DOHH2 (cell line): ENCODE results near the gene GRB7.

Source experiments
- H3F3A ChIP-seq: fragments of 200-600 bp; sonication (generic), shearing (Covaris generic); 2 replicates; pipeline ENCODE4 v1.6.0; 2016; ENCODE audit warnings: antibody characterized with exemption, mild to moderate bottlenecking; ENCODE audit not compliant: control insufficient read depth, insufficient read depth
- H3K27ac ChIP-seq: fragments of 200-600 bp; sonication (generic); 2 replicates; pipeline ENCODE4 v1.5.1; 2014; ENCODE audit warnings: low read depth, mild to moderate bottlenecking, low read length, moderate library complexity
- H3K27me3 ChIP-seq: fragments of 200-600 bp; sonication (generic); 2 replicates; pipeline ENCODE4 v1.6.1; 2014; ENCODE audit warnings: mild to moderate bottlenecking, low read length, mixed read lengths; ENCODE audit not compliant: control insufficient read depth
- H3K36me3 ChIP-seq: fragments of 200-600 bp; sonication (generic); 2 replicates; pipeline ENCODE4 v1.6.1; 2014; ENCODE audit warnings: mild to moderate bottlenecking, low read length, moderate library complexity, mixed read lengths; ENCODE audit not compliant: control insufficient read depth
- H3K4me1 ChIP-seq: fragments of 200-600 bp; sonication (generic); 2 replicates; pipeline ENCODE4 v1.6.1; 2014; ENCODE audit warnings: mild to moderate bottlenecking, low read length, mixed read lengths; ENCODE audit not compliant: control insufficient read depth
- H3K4me2 ChIP-seq: fragments of 200-600 bp; sonication (generic); 2 replicates; pipeline ENCODE4 v1.6.0; 2014; ENCODE audit warnings: mild to moderate bottlenecking, low read length, moderate library complexity
- H3K4me3 ChIP-seq: fragments of 200-600 bp; sonication (generic); 2 replicates; pipeline ENCODE4 v1.5.1; 2014; ENCODE audit warnings: mild to moderate bottlenecking, low read length, mixed read lengths
- H3K79me2 ChIP-seq: fragments of 200-600 bp; sonication (generic); 2 replicates; pipeline ENCODE4 v1.6.1; 2014; ENCODE audit warnings: mild to moderate bottlenecking, low read length, mixed read lengths; ENCODE audit not compliant: control insufficient read depth
- H3K9me2 ChIP-seq: fragments of 200-600 bp; sonication (generic); replicated peaks from 2 replicates; pipeline ENCODE4 v1.6.1; 2014; ENCODE audit warnings: mild to moderate bottlenecking, low read length, mixed read lengths; ENCODE audit not compliant: control insufficient read depth
- H3K9me3 ChIP-seq: fragments of 200-600 bp; sonication (generic); 2 replicates; pipeline ENCODE4 v1.6.1; 2014; ENCODE audit warnings: antibody characterized with exemption, low read length, mixed read lengths; ENCODE audit not compliant: control insufficient read depth, insufficient read depth
- H4K20me1 ChIP-seq: fragments of 200-600 bp; sonication (generic); 2 replicates; pipeline ENCODE4 v1.6.0; 2014; ENCODE audit warnings: low read depth, mild to moderate bottlenecking, antibody characterized with exemption, low read length, moderate library complexity; ENCODE audit not compliant: control insufficient read depth, insufficient read depth
- EZH2phosphoT487 ChIP-seq: fragments of 200-600 bp; sonication (generic); IDR thresholded peaks from 2 replicates; pipeline ENCODE4 v1.6.1; 2017; ENCODE audit warnings: borderline replicate concordance, mild to moderate bottlenecking, antibody characterized with exemption, low read length, moderate library complexity, mixed read lengths
- TF ChIP-seq, protein P1 (sequence below): fragments of 200-600 bp; sonication (generic); IDR thresholded peaks from one replicate; pipeline ENCODE4 v1.5.1; 2014; ENCODE audit warnings: antibody characterized with exemption, mild to moderate bottlenecking, low read depth, low read length; ENCODE audit not compliant: poor library complexity, severe bottlenecking

GRB7 gene

DNA sequence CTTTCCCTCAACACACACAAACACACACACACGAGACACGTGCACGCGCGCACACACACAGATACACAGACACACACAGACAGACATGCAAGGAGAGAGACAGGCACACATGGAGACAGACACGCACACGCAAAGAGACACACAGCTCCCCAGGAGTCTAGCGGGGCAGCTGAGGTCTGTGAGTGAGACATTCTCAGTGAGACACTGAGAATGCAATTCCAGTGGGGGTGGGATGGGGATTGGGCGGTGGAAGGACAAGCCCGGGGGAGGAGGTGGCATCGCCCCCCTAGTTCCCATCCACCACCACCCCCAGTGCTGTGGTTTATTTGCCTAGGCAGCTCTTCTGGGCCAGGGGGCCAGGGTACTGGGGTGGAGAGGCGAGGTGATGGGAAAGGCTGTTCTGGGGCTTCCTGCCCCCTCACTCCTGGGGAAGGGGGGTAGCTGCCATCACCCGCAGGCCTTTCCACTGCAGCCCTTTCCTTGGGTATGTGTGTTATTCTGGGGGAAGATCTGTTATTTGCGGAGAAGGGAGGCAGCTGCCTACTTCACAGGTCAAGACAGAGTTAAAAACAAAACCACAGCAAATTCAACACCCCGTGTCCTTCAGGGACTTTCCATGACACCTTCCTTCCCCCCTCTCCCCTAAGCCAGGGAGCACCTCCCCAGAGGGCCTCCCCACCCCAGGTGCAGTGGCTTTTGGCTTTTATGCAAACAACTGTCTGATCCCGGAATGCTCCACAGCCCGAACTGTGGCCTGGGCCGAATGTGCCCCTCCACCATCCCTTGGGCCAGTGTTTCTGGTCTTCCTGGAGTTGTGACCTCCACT is 18.0 kb downstream of the GRB7 start:
- Histone ChIP-seq H3K36me3 (peaks cover 31% of the 10 kb centered on the region), H3K4me3 (peak overlapping the region; percentile 78), H4K20me1 (no peaks in the 10 kb centered on the region), H3K9me3 (no peaks in the 10 kb centered on the region), H3K27ac (peak overlapping the region; percentile 100), H3K4me2 (peak overlapping the region; percentile 98), H3F3A (peaks cover 59% of the 10 kb centered on the region), H3K79me2 (peaks cover 20% of the 10 kb centered on the region), H3K9me2 (no peaks in the 10 kb centered on the region), H3K27me3 (no peaks in the 10 kb centered on the region), H3K4me1 (peaks cover 78% of the 10 kb centered on the region)
- no peak for TF ChIP-seq EZH2phosphoT487
- TF ChIP-seq, protein P1, sequence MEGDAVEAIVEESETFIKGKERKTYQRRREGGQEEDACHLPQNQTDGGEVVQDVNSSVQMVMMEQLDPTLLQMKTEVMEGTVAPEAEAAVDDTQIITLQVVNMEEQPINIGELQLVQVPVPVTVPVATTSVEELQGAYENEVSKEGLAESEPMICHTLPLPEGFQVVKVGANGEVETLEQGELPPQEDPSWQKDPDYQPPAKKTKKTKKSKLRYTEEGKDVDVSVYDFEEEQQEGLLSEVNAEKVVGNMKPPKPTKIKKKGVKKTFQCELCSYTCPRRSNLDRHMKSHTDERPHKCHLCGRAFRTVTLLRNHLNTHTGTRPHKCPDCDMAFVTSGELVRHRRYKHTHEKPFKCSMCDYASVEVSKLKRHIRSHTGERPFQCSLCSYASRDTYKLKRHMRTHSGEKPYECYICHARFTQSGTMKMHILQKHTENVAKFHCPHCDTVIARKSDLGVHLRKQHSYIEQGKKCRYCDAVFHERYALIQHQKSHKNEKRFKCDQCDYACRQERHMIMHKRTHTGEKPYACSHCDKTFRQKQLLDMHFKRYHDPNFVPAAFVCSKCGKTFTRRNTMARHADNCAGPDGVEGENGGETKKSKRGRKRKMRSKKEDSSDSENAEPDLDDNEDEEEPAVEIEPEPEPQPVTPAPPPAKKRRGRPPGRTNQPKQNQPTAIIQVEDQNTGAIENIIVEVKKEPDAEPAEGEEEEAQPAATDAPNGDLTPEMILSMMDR: no peak

DNA sequence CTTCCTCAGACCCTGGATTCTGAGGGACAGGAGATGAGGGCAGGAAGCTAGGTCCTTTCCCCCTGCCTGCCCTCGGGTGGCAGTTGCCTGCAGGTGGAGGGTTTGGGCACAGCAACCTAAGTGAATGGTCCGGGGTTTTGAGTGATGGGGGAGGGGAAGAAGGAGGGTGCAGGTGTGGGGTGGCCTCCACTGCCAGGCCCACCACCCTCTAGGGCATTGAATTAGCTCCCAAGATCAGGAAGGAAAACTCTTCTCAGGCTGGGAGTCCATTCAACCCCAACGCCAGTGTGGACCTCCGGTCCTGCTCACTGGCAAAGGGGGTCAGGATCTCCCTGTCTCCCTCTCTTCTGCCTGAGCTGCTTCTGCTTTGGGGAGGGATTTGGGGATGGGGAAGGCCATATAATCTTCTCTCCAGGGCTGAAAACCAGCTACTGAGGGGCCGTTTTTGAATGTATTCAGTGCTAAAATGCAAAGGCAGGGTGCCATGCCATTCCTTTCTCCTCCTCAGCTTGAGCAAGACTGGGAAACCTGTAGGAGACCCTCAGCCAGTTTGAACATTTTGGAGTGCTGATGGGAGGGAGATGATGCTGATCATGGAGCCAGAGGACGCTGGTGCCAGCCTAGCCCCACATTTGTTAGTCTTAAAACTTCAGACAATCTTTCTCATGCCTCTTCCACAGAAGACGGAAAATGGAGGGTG is 18.8 kb downstream of the GRB7 start:
- peaks cover 37% of the 10 kb centered on the region for H3K36me3 ChIP-seq
- peaks cover 84% of the 10 kb centered on the region for H3K4me1 ChIP-seq
- no peaks in the 10 kb centered on the region for H3K27me3 ChIP-seq
- peak overlapping the region; percentile 100 for H3K27ac ChIP-seq
- H3K4me3 ChIP-seq: peak overlapping the region; percentile 78
- H3K9me3 ChIP-seq: no peaks in the 10 kb centered on the region
- H3F3A ChIP-seq: peaks cover 65% of the 10 kb centered on the region
- no peak for TF ChIP-seq EZH2phosphoT487
- TF ChIP-seq, protein P1: no peak
- H4K20me1 ChIP-seq: no peaks in the 10 kb centered on the region
- H3K79me2 ChIP-seq: peaks cover 26% of the 10 kb centered on the region
- peak overlapping the region; percentile 98 for H3K4me2 ChIP-seq
- H3K9me2 ChIP-seq: no peaks in the 10 kb centered on the region

GRCh38 chr17:39757176-39757662 is 19.5 kb downstream of the GRB7 start:
- Histone ChIP-seq H3K36me3 (peaks cover 43% of the 10 kb centered on the region), H3K27me3 (no peaks in the 10 kb centered on the region), H3K4me2 (peak overlapping the region; percentile 98), H3K9me2 (no peaks in the 10 kb centered on the region), H3K4me3 (peak overlapping the region; percentile 78), H3K79me2 (peaks cover 31% of the 10 kb centered on the region), H3K9me3 (no peaks in the 10 kb centered on the region), H3K4me1 (peaks cover 91% of the 10 kb centered on the region), H3K27ac (peak overlapping the region; percentile 100), H3F3A (peaks cover 66% of the 10 kb centered on the region), H4K20me1 (no peaks in the 10 kb centered on the region)
- no peak for TF ChIP-seq EZH2phosphoT487
- TF ChIP-seq, protein P1: no peak
